HG02870 (cell line): Measurements from ENCODE around the gene CATSPERZ.

Experiments
- ATAC-seq: cut with Tn5 transposase; IDR thresholded peaks from one replicate; pipeline ENCODE4 v1.9.1; 2021; ENCODE audit warnings: mild to moderate bottlenecking, moderate library complexity; ENCODE audit not compliant: unreplicated experiment

CATSPERZ gene

DNA sequence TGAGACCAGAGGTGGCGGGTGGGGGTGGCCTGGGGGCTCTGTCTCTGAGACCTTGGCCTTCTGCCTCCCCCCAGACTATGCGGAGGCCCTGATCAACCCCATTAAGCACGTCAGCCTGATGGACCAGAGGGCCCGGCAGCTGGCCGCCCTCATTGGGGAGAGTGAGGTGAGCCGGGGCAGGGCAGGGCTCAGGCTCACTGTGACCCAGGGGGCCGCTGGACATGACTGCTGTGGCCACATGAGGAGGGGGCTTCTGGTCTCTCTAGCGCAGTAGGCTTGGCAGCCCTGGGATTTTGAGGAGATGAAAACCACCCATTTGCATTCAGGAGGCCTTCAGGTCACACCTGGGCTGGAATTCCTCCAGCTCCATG is 36.2 kb upstream of the CATSPERZ start:
- ATAC-seq = no peak

DNA sequence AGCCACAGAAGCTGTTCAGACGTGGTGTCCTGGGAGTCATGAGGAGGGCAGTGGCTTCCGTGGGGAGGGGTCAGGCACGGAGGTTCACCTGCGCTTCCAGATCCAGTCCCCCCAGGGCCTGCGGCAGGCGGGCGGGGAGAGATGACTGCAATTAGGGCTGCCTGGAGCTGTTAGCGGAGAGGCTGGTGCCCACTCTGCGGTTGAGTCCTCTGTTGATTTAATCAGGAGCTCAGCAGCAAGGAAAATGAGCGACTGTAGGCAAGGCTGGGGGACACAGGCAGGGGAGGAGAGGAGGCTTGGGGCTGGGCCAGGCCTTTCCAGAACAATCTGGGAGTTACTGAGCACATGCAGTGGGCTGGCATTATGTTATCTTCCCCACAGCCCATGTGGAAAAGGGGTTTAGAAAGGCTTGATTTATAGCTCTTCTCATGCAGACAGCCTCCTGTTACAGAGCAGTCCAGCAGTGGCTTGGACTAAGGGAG is 35.7 kb upstream of the CATSPERZ start:
- no peak for ATAC-seq

DNA sequence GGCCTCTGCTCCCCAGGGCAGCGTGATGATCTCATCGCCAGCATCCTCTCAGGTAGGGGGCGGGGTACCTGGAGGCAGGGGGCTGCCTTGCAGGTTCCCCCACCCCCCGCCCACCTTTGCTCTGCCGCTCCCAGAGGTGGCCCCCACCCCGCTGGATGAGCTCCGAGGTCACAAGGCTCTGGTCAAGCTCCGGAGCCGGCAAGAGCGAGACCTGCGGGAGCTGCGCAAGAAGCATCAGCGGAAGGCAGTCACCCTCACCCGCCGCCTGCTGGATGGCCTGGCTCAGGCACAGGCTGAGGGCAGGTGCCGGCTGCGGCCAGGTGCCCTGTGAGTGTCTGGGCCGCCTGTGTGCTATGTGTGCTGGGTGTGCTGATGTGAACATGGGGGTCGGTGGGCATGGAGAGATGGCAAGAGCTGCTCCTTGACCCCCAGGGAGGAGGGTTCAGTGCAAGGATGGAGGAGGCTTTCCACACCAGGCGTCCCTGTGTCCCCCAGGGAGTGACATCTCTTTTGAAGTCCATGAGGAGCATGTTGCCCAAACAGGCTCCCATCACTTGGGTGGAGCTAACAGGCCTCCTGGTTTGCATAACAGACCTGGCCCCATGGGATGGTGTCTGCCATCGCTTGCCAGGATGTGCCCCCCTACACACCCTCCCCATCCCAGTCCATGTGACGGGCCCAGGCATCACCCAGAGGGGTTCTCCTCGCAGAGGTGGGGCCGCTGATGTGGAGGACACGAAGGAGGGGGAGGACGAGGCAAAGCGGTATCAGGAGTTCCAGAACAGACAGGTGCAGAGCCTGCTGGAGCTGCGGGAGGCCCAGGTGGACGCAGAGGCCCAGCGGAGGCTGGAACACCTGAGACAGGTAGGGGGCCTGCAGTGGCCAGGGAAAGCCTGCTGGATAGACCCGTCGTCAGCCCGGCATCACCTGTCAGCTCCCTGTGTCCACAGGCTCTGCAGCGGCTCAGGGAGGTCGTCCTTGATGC is 34.7 kb upstream of the CATSPERZ start:
- ATAC-seq = no peak

DNA sequence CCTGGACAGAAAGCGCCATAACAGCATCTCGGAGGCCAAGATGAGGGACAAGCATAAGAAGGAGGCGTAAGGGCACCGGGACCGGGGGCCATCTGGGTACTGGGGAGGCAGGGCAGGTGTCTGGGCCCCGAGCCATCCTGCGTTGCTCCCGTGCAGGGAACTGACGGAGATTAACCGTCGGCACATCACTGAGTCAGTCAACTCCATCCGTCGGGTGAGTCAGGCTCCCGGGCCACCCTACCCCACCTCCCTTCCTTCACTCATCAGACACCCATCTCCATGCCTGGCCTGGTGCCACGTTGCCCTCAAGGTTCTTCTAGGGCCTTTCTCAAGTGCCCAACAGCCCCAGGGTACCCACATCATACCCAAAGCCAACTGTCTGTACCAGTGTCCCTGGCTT is 33.8 kb upstream of the CATSPERZ start:
- ATAC-seq = no peak

DNA sequence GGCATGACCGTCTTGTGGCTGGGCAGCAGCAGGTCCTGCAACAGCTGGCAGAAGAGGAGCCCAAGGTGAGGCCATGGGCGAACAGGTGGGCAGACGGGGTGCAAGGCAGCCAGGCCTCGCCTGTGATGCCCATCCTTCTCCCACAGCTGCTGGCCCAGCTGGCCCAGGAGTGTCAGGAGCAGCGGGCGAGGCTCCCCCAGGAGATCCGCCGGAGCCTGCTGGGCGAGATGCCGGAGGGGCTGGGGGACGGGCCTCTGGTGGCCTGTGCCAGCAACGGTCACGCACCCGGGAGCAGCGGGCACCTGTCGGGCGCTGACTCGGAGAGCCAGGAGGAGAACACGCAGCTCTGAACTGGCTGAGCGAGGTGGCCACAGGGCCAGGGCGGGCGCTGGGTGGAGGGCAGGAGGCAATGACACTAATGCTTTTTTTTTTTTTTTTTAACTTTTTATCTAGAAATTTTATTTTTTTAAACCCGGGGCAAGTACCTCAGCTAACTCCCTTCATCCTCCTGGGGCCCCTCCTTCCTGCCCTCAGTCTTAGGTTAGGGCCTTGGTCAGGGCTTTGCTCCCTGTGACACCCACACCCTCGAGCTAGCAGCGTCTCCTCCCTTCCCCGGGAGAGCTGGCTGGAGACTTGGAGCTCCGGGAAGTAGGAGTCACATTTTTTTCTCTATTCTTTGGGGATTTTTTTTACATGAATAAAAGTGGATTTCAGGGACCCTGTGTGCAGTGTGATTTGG is 32.8 kb upstream of the CATSPERZ start:
- ATAC-seq = no peak

DNA sequence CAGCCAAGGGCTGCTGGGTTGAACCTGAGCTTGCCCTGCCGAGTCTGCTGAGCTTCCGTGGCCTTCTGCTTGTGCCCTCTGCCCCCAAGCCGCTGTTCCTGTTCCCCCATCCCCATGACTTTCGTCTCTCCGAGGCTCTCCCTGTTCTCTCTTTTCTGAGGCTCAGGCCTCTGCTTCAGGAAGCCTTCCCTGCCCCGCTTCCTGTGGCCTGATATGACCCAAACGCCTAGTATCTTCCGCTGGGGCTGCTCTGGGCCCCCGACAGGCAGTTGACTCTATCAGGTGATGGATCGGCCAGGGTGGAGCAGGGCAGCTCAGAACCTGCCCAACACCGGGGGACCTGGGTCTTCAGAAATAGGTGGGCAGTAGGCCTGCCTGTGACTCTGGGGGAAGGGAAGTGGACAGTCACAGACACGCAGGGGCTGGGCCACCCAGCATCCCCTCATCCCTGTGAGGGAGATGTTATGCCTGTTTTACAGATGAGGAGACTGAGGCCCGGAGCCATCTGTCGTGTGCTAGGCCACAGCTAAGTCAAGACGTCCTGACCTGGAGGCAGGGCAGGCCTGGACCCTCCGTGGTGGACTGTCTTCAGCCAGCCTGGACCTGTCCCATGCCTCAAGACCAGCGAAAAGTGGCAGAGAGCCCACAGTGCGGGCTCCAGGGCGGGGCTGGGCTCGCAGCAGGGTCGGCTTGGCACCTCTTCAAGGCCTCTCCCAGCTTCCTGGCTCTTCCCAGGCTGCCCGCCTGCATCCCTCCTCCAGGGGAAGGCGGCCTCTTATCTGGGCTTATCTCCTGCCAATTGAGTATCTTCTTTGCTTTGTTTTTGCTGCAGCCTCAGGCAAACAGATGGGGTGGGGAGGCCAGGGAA is 31.9 kb upstream of the CATSPERZ start:
- ATAC-seq = no peak

DNA sequence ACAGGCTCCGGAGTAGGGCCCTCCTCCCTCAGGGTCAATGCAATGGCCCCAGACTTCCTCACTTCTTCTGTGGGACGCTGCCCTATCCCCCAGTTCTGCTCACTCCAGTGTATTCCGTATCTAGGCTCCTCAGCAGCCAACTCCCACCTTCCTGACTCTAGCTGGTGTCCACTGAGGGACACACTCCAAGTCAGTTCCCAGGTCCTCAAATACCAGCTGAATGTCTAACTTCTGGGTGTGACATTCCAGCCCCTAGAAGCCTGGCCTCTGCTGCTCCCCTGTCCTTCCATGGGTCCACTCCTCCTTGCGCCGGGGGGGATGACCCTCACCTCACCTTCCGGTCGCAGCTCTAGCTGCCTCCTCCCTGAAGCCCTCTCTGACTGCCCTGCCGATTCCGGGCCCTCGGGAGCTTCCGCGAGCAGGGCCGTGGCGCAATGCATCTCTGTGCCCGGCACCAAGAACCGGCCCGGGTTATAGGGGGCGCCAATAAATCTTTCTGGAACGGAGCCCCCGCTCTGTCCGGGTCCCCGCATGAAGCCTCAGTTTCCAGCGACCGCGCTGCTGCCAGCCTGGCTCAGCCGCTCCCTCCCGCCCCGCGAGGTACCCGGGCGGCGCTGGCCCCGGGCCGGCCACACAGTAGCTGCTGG is 31.1 kb upstream of the CATSPERZ start:
- ATAC-seq = no peak

DNA sequence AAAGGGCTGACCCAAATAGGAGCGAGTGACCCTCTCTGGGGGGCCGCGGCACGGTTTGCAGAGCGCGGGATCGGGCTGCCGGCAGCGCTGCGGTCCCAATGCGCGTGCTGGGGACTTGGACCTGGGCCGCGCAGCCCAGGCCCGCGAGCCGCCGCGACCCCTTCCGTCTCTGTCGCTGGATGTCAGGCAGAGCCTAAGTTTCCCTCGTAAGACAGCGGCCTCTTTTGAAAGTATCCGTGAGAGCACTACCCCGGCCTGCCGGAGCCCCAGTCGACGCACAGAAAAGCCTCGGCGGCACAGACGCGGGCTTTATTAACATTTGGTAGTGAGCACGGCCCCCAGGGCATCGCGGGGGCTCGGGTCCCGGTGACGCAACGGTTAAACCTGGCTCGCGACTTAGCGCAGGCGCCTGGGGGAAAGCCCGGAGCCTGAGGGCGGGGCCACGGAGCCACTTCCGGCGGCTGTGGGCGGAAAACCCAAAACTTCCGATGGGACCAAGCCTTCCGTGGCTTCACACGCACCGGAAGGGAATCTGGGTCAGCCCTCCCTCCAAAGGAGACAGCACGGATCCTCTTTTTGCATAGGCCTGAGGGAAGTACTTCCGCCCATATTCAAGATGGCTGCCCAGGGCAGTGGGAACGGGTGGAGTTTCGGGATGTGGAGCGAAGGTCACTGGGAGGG is 30.5 kb upstream of the CATSPERZ start:
- ATAC-seq = peak; percentile 65

DNA sequence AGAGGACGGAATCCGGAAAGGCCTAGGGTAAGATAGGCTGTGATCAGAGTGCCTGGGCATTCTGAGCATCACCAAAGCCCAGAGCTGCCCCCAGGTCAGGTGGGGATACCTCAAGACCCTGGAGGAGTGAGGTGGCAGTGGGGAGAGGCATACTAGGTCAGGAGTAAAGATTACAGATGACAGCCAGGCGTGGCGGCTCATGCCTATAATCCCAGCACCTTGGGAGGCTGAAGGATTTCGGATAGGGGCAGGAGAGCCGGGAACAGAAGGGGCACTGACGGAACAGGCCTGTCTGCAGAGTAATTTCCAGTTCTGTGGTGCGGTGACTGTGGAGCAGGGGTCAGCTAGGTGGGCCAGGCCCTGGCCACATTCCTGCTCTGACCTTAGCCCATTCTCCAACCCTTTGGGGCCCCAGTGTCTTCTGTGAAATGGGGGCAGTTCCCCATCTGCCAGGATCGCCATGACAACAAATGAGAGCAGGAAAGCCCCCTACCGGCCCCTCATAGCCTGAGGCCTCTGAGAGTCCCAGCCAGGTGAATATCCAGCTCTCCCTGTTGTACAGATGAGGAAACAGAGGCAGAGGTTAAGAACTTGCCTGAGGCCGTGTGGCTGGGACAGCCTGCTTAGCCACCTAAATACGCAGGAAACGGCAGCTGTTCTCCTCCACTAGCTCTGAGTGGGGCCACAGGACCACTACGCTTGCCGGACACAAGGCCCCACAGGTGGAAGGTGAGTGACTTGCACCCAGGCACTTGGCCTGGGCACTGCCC is 24.9 kb upstream of the CATSPERZ start:
- ATAC-seq = no peak

DNA sequence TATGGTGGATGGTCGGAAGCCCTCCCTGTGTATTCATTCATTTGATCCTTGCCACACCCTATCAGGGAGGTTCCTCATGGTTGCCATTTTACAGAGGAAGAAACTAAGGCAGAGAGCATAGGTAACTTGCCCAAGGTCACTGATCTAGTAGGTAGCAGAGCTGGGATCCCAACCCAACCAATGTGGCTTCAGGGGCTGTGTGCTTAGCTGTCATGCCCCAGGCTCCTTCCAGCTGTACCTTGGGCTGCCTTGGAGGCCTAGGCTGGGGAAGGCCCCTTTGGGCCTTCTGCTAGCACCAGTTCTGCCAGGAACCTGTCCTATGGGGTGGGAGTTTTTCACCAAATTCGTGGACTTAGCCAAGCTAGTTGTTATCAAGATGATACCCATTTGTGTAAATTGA is 24.3 kb upstream of the CATSPERZ start:
- ATAC-seq = no peak

DNA sequence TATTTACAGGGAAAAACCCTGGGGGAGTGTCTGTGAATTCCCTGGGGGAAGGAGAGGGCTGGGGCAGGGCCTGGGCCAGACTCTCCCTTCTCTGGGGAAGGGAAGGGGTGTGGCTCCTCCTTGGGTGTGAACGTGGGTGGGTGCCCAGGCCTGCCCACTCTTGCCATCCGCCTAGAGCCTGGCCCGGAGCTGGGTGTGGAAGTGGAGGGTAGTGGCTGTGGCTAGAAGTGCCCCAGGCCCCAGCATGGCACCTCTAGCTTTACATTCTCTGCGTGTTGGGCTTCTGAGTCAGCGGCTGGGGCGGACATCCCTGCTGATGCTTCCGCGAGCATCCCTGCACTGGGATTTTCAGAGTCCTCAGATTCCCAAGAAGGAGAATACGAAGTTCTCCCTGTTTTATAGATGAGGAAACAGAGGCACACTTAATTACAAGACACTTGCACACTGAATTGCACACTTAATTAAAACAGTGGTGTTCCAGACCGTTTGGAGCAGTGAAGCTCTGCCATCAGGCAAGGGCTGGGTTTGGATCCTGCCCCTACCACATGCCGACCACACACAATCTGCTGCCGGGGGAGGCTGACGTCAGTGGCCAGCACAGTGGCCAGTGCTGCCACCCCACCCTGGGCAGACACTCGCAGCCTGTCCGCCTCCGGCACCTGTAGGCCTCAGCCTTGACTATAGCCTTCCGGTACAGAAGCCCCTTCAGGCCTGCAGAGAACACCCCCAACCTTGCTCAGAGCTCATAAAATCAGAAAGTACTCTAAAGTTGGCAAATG is 23.3 kb upstream of the CATSPERZ start:
- ATAC-seq = no peak

DNA sequence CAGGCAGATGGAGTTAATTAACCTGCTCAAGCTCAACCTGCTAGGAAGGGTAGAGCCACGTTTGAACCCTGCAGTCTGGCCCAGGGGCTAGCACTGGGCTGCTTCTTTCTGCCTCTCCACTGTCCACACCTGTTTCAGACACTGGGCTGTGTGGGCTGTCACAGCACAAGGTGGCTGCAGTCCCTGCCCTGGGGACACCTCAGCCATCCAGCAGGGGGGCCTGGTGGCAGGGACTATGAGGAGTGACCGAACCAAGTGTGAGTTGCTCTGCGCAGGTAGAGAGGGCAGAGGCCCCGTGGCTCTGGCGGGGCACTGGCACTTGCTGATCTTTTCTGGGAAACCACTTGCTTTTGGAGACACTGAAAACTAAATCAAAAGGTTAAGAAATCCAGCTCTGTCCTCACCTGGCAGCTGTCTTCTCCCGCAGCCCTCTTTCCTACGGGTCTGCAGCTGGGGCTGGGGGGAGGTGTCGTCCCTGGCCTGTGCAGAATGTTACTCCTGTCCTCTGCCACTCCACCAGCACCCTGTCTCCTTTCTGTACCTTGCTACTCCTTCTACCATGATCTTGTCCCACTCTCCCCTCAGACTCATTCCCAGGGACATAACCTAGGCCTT is 21.5 kb upstream of the CATSPERZ start:
- ATAC-seq = no peak

DNA sequence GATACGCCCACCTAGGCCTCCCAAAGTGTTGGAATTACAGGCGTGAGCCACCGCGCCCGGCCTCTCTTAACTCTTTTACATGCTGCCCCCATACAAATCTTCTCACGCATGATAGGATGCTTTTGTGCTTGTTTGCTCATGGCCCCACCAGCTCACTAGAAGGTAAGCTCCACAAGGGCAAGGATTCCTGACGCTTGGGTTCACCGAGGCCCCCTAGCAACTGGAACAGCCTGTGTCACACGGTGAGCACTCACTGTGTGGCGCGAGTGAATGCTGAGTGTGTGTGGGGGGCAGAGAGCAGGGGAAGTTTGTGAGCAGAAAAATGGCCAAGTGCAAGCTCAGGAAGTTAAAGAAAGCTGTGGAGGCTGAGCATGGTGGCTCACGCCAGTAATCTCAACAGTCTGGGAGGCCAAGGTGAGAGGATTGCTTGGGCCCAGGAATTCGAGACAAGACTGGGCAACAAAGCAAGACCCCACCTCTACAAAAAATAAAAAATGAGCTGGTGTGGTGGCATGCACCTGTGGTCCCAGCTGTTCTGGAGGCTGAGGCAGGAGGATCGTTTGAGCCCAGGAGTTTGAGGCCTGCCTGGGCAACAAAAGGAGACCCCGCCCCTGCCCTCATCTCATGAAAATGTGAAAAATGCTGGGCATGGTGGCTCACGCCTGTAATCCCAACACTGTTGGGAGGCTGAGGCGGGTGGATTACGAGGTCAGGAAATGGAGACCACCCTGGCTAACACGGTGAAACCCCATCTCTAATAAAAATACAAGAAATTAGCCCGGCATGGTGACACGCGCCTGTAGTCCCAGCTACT is 18.0 kb upstream of the CATSPERZ start:
- no peak for ATAC-seq

DNA sequence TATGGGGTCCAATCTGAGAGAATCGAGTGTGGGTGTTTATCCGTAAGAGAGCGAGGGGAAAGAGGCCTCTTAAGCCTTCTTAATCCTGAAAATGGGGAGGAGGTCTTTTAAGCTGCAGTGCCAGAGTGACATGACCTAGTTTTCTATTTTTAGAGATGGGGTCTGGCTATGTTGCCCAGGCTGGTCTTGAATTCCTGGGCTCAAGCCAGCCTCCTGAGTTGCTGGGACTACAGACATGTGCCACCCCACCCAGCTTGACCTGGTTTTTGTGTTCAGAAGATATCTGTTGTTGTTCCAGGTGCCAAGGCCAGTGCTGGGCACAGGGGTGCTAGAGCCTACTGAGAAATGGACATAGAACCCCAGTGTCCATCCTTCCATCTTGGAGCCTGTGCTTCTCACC is 17.1 kb upstream of the CATSPERZ start:
- no peak for ATAC-seq

DNA sequence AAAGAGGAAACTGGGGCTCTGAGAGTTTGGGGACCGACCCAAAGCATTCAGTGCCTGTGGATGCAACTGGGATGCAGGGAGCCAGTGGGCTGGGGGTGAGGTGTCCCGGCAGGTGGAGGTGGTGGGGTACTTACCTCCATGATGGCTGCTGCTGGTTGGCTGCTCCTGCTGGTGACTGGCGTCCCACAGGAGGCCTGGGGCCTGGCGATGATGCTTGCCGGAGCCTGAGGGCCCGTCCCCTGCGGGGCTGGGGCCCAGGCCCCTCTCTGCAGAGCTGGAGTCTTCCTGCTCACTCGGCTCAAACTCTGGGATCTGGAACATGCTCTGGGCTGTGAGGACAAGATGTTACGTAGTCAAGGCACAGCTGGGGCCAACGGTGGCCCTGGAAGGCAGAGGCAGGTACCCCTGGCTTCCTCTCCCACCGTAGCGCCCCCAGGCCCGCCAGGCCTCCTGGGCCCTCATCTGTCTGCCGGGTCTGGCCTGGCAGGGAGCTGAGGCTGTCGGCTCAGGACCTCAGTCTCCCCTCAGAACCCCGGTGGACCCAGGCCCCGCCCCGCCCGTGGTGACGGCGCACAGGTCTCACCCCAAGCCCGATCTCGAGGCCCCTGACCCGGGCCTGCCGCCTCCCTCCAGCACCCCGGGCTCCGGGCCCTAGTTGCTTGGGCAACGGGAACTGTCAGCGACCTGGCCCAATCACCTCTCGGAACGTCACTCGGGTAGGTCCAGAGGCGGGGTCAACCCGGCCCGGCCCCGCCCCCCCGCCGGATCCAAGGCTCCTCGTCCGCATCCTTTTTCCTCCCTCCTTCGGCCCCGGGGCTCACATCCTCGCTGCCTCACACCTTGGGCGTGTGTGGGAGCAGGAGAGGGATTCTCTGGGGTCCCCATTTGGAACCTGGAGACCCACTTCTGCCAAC is 15.9 kb upstream of the CATSPERZ start, which contains the start of gene BAD:
BAD (minus strand) TSS at position 618 of the 914 bp plus-strand sequence; CDS start at position 321, 297 bp downstream.
- peak; percentile 75 for ATAC-seq
